Cardiac muscle cell (in vitro differentiated cells and primary cell): ENCODE data around the gene SRI. TPM values are rescaled to one million over a fixed set of nuclear protein-coding genes. Genes with fewer than 3 reads are reported as not detected.
"Not testable (repeated sequence)": the region's sequence is repeated elsewhere in the genome, so short reads cannot be mapped to it uniquely, and the experiment has no call there.

Source experiments
- DNase-seq, 2 donors: peaks; one replicate each; pipeline versions ENCODE4 v3.0.0 to v3.0.0-alpha.2; 2010 to 2017; ENCODE audit warnings: low read depth in 1 of 2, low spot score in 1 of 2
- H3K27ac ChIP-seq: fragments of 200-600 bp; sonication (generic); 2 replicates; pipeline ENCODE4 v1.5.1; 2016
- H3K27me3 ChIP-seq: fragments of 200-600 bp; sonication (generic); 2 replicates; pipeline ENCODE4 v1.6.0; 2016; ENCODE audit warnings: control low read depth
- H3K36me3 ChIP-seq: fragments of 200-600 bp; sonication (generic); 2 replicates; pipeline ENCODE4 v1.5.1; 2016; ENCODE audit warnings: control low read depth
- H3K4me1 ChIP-seq: fragments of 200-600 bp; sonication (generic); 2 replicates; pipeline ENCODE4 v1.8.1; 2017; ENCODE audit warnings: low read depth, mild to moderate bottlenecking, mixed run types
- H3K4me3 ChIP-seq: fragments of 200-600 bp; sonication (generic); 2 replicates; pipeline ENCODE4 v1.5.1; 2016; ENCODE audit warnings: mild to moderate bottlenecking
- H3K9me3 ChIP-seq: fragments of 200-600 bp; sonication (generic); 2 replicates; pipeline ENCODE4 v1.5.1; 2017; ENCODE audit warnings: low read depth, mild to moderate bottlenecking, control low read depth
- polyA plus RNA-seq: library from polyadenylated mRNA; unstranded; fragments of >200 nt; fragmentation: Nextera tagmentation; extraction: Ambion mirVana; gene quantifications from 2 replicates; pipeline ENCODE4 v1.2.1, GENCODE V29; 2016
- total RNA-seq: library from RNA; depleted of rRNA; stranded (reverse); fragments of >200 nt; gene quantifications from 2 replicates; pipeline ENCODE4 v1.2.3, GENCODE V29; 2016
- TF ChIP-seq, protein P1 (sequence below): IDR thresholded peaks from 2 replicates; pipeline ENCODE4 v1.5.1; 2012; ENCODE audit warnings: low read depth, mild to moderate bottlenecking, low read length

SRI gene
- total and polyA plus RNA-seq, 2 experiments from 2014 or later = 115 to 348 TPM

- H3K9me3 ChIP-seq = no peaks in the 10 kb centered on the region
- no peaks in the 10 kb centered on the region for H3K27me3 ChIP-seq
- no peak overlapping the region for H3K27ac ChIP-seq
- TF ChIP-seq, protein P1, sequence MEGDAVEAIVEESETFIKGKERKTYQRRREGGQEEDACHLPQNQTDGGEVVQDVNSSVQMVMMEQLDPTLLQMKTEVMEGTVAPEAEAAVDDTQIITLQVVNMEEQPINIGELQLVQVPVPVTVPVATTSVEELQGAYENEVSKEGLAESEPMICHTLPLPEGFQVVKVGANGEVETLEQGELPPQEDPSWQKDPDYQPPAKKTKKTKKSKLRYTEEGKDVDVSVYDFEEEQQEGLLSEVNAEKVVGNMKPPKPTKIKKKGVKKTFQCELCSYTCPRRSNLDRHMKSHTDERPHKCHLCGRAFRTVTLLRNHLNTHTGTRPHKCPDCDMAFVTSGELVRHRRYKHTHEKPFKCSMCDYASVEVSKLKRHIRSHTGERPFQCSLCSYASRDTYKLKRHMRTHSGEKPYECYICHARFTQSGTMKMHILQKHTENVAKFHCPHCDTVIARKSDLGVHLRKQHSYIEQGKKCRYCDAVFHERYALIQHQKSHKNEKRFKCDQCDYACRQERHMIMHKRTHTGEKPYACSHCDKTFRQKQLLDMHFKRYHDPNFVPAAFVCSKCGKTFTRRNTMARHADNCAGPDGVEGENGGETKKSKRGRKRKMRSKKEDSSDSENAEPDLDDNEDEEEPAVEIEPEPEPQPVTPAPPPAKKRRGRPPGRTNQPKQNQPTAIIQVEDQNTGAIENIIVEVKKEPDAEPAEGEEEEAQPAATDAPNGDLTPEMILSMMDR = no peak
- no peak for DNase-seq
- no peaks in the 10 kb centered on the region for H3K36me3 ChIP-seq
- no peak overlapping the region for H3K4me3 ChIP-seq
- H3K4me1 ChIP-seq = no peaks in the 10 kb centered on the region
Measured at GRCh38 chr7:88172842-88173241, 47.0 kb downstream of the SRI start.

- DNase-seq = peak; percentile 21 to 38
- no peaks in the 10 kb centered on the region for H3K4me1 ChIP-seq
- no peaks in the 10 kb centered on the region for H3K36me3 ChIP-seq
- H3K27me3 ChIP-seq = no peaks in the 10 kb centered on the region
- no peaks in the 10 kb centered on the region for H3K9me3 ChIP-seq
- H3K27ac ChIP-seq = no peak overlapping the region
- TF ChIP-seq, protein P1 = peak; percentile 61
- H3K4me3 ChIP-seq = no peak overlapping the region
Measured at GRCh38 chr7:88169717-88170320, 50.0 kb downstream of the SRI start.

DNA sequence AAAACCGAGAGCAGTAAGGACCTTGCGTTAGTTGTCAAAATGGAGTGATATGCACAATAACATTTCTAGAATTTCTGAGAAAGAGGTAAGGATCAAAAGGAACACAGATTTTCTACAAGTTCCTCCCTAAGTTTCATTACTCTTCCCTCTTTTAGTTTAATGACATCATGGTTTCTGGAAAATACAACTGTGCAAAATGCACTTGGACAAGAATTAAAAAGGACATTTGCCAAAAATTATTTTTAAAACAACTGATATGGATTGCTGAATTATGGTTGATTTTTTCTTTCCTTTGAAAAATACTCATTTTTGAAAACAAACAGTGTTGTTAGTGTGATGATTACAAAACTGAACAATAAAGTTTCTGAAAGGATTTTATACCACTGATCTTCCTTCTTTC lies 52.1 kb downstream of the SRI start:
- Histone ChIP-seq H3K9me3 (no peaks in the 10 kb centered on the region), H3K4me1 (no peaks in the 10 kb centered on the region), H3K27ac (no peak overlapping the region), H3K27me3 (no peaks in the 10 kb centered on the region), H3K4me3 (no peak overlapping the region), H3K36me3 (no peaks in the 10 kb centered on the region)
- no peak for DNase-seq
- TF ChIP-seq, protein P1 = no peak

DNA sequence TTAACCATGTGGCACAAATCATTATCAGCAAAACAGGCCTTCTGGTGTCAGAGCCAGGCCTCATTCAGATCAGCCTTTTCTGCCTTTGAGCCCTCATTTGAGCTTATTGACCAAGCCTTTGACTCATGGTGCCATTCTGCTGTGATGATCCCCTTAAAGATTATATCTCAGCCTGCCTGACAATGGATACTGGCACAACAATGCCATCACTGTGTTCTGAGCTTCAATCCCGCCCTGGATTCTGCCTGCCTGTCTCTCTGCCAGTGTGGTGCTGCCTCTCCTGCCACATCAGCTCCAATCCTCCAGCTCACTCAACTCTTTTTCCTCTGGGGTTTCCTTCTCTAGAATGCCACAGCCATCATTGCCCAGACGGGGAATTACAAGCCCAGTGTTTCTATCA lies 52.6 kb downstream of the SRI start:
- H3K4me3 ChIP-seq = no peak overlapping the region
- no peaks in the 10 kb centered on the region for H3K9me3 ChIP-seq
- H3K27ac ChIP-seq = no peak overlapping the region
- H3K4me1 ChIP-seq = no peaks in the 10 kb centered on the region
- H3K36me3 ChIP-seq = no peaks in the 10 kb centered on the region
- TF ChIP-seq, protein P1 = no peak
- no peaks in the 10 kb centered on the region for H3K27me3 ChIP-seq
- no peak for DNase-seq

DNA sequence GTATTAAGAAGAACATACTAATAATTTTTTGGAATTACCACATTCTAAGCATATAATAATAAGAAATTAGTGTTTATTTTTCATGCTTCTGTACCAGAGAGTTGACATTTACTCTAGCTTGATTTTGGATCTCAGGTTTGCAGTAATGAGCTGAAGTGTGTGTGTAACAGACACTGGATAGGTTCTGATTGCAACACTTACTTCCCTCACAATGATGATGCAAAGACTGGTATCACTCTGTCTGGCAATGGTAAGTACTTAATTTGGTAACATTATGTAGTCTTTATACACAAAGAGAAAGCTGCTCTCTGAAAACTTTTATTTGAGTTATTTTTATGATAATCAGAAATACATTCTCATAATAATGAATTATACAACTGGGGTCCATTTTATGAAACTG lies 54.1 kb downstream of the SRI start:
- Histone ChIP-seq H3K27ac (no peak overlapping the region), H3K27me3 (no peaks in the 10 kb centered on the region), H3K9me3 (no peaks in the 10 kb centered on the region), H3K36me3 (no peaks in the 10 kb centered on the region), H3K4me3 (no peak overlapping the region), H3K4me1 (no peaks in the 10 kb centered on the region)
- peak in 1 of 2 donors; percentile 18 for DNase-seq
- TF ChIP-seq, protein P1 = no peak

GRCh38 chr7:88159741-88160140 lies 60.1 kb downstream of the SRI start:
- H3K36me3 ChIP-seq, H3K4me3 ChIP-seq, H3K4me1 ChIP-seq, H3K27ac ChIP-seq, H3K9me3 ChIP-seq, H3K27me3 ChIP-seq, DNase-seq: not testable (repeated sequence)
